Measurements from ENCODE around the gene ADCY5. TPM values are rescaled to one million over a fixed set of nuclear protein-coding genes. Genes with fewer than 3 reads are reported as not detected.

Gene ADCY5
- total RNA-seq, 1 donor from 2014 or later: not detected

GRCh38 chr3:123390865-123391600 lies 57.9 kb downstream of the ADCY5 start:
- no peak for DNase-seq (ENCODE audit: extremely low read depth, low read depth, low spot score)

- no peak for DNase-seq (ENCODE audit: extremely low read depth, low read depth, low spot score)
Observed at GRCh38 chr3:123389628-123389918, 59.3 kb downstream of the ADCY5 start.

GRCh38 chr3:123388811-123389627 lies 59.9 kb downstream of the ADCY5 start:
- DNase-seq (ENCODE audit: extremely low read depth, low read depth, low spot score): no peak

- no peak for DNase-seq (ENCODE audit: extremely low read depth, low read depth, low spot score)
Observed at GRCh38 chr3:123388042-123388441, 60.8 kb downstream of the ADCY5 start.

- DNase-seq (ENCODE audit: extremely low read depth, low read depth, low spot score): no peak
Observed at GRCh38 chr3:123387532-123387931, 61.4 kb downstream of the ADCY5 start.

- DNase-seq (ENCODE audit: extremely low read depth, low read depth, low spot score): no peak
Observed at GRCh38 chr3:123386477-123387040, 62.3 kb downstream of the ADCY5 start.

GRCh38 chr3:123385981-123386380 lies 62.9 kb downstream of the ADCY5 start:
- no peak for DNase-seq (ENCODE audit: extremely low read depth, low read depth, low spot score)

- no peak for DNase-seq (ENCODE audit: extremely low read depth, low read depth, low spot score)
Observed at GRCh38 chr3:123385499-123385898, 63.4 kb downstream of the ADCY5 start.

- no peak for DNase-seq (ENCODE audit: extremely low read depth, low read depth, low spot score)
Observed at GRCh38 chr3:123385001-123385401, 63.9 kb downstream of the ADCY5 start.

- DNase-seq (ENCODE audit: extremely low read depth, low read depth, low spot score): no peak
Observed at GRCh38 chr3:123384256-123384655, 64.6 kb downstream of the ADCY5 start.

GRCh38 chr3:123383091-123384053 lies 65.5 kb downstream of the ADCY5 start:
- DNase-seq (ENCODE audit: extremely low read depth, low read depth, low spot score): no peak

- DNase-seq (ENCODE audit: extremely low read depth, low read depth, low spot score): no peak
Observed at GRCh38 chr3:123380261-123380660, 68.6 kb downstream of the ADCY5 start.

GRCh38 chr3:123379041-123379830 lies 69.7 kb downstream of the ADCY5 start:
- no peak for DNase-seq (ENCODE audit: extremely low read depth, low read depth, low spot score)

- no peak for DNase-seq (ENCODE audit: extremely low read depth, low read depth, low spot score)
Observed at GRCh38 chr3:123378409-123378915, 70.4 kb downstream of the ADCY5 start.

GRCh38 chr3:123377243-123377740 lies 71.6 kb downstream of the ADCY5 start:
- no peak for DNase-seq (ENCODE audit: extremely low read depth, low read depth, low spot score)

GRCh38 chr3:123376451-123377242 lies 72.2 kb downstream of the ADCY5 start:
- no peak for DNase-seq (ENCODE audit: extremely low read depth, low read depth, low spot score)

GRCh38 chr3:123375014-123375940 lies 73.6 kb downstream of the ADCY5 start:
- no peak for DNase-seq (ENCODE audit: extremely low read depth, low read depth, low spot score)

- no peak for DNase-seq (ENCODE audit: extremely low read depth, low read depth, low spot score)
Observed at GRCh38 chr3:123374016-123374415, 74.9 kb downstream of the ADCY5 start.

All from glomerular endothelial cell (primary cell).